ENCODE data around the gene ANKRD13D. TPM values are rescaled to one million over a fixed set of nuclear protein-coding genes. Genes with fewer than 3 reads are reported as not detected.

The ANKRD13D gene
- total and polyA plus RNA-seq, 11 donors, result 7.6 to 43.6 (median 12.8) TPM

DNA sequence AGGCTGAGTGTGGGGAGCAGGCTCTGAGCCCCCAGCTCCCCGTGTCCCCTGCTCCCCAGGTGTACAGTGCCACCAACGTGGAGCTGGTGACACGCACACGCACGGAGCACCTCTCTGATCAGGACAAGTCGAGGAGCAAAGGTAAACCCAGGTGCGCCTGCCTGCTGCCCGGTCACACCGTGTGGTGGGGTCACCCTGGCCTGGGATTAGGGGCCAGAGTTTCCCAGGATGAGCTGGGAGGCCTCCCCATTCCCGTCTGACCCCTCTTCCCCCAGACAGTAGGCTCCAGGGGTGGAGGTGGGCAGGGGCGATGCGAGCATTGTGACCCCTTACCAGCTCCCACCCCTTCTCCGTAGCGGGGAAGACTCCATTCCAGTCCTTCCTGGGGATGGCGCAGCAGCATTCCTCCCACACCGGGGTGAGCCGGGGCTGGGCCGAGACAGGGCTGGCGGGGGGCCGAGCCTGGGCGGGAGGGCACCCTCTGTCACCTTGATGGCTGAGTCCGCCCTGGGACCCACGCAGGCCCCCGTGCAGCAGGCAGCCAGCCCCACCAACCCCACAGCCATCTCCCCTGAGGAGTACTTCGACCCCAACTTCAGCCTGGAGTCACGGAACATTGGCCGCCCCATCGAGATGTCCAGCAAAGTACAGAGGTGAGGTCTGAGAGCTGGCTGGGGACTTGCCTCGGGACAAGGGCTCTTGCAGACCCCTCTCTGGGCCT lies 10.5 kb downstream of the ANKRD13D start:
- Histone ChIP-seq H3K4me3 (no peak overlapping the region), H3K27me3 (no peaks in the 10 kb centered on the region), H3K9me3 (peaks cover 0 to 11% (median 7%) of the 10 kb centered on the region in 12 donors), H3K27ac (no peak overlapping the region), H3K4me1 (peaks cover 8 to 31% (median 23%) of the 10 kb centered on the region in 12 donors), H3K36me3 (peaks cover 0 to 74% (median 43%) of the 10 kb centered on the region in 9 donors)
- 95 to 97% (median 96%) methylated on average over 16 to 29 of the region's 29 CpGs for WGBS, 4 donors
- no peak for ATAC-seq
- intact Hi-C loops (cut with DNase I), result loop anchor here in 1 of 10 donors (5.0 kb wide), 1 partner anchor 32 kb away; the partner anchor contains the start of gene GRK2
- TF ChIP-seq, protein P1, sequence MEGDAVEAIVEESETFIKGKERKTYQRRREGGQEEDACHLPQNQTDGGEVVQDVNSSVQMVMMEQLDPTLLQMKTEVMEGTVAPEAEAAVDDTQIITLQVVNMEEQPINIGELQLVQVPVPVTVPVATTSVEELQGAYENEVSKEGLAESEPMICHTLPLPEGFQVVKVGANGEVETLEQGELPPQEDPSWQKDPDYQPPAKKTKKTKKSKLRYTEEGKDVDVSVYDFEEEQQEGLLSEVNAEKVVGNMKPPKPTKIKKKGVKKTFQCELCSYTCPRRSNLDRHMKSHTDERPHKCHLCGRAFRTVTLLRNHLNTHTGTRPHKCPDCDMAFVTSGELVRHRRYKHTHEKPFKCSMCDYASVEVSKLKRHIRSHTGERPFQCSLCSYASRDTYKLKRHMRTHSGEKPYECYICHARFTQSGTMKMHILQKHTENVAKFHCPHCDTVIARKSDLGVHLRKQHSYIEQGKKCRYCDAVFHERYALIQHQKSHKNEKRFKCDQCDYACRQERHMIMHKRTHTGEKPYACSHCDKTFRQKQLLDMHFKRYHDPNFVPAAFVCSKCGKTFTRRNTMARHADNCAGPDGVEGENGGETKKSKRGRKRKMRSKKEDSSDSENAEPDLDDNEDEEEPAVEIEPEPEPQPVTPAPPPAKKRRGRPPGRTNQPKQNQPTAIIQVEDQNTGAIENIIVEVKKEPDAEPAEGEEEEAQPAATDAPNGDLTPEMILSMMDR (IDR thresholded peaks at IDR 0.05), result no peak
- TF ChIP-seq POLR2A (IDR thresholded peaks at IDR 0.05), result no peak
- peak in 2 of 5 donors; percentile 19 to 20 for DNase-seq

DNA sequence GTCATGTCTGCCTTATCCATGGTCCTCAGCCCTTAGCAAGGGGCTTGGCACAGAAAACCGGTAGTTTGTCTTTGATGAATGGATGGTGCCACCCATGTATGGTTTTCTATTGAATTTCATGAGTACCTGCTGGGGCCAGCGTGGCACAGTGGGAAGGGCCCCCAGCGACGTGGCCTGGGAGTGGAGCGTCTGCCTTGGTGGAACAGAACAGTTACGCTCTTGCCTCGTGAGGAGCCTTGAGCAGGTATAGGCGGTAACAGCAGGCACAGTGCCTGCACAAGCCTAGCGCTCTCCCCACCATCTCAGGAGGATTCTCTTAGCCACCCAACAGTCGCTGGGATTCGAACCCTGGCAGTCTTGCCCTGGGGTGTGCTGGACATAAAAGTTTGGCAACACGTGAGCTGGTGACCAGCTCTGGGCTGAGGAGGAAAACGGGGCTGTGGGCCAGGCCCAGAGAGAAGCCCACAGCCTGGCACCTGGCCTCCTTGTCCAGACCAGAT lies 11.2 kb downstream of the ANKRD13D start:
- H3K4me3 ChIP-seq, result no peak overlapping the region
- DNase-seq (peak in 1 of 5 donors; percentile 14), ATAC-seq (no peak)
- peaks cover 8 to 35% (median 24%) of the 10 kb centered on the region in 12 donors for H3K4me1 ChIP-seq
- H3K27ac ChIP-seq, result no peak overlapping the region
- WGBS, 4 donors, result 95 to 96% (median 95%) methylated on average over 9 to 13 of the region's 13 CpGs
- peaks cover 0 to 10% (median 7%) of the 10 kb centered on the region in 12 donors for H3K9me3 ChIP-seq
- no peaks in the 10 kb centered on the region for H3K27me3 ChIP-seq
- H3K36me3 ChIP-seq, result peaks cover 0 to 67% (median 41%) of the 10 kb centered on the region in 9 donors
- TF ChIP-seq POLR2A (IDR thresholded peaks at IDR 0.05), result no peak
- TF ChIP-seq, protein P1 (IDR thresholded peaks at IDR 0.05), result no peak
- intact Hi-C loops (cut with DNase I), result loop anchor here in 1 of 10 donors (5.0 kb wide), 1 partner anchor 33 kb away; the partner anchor contains the start of gene GRK2

DNA sequence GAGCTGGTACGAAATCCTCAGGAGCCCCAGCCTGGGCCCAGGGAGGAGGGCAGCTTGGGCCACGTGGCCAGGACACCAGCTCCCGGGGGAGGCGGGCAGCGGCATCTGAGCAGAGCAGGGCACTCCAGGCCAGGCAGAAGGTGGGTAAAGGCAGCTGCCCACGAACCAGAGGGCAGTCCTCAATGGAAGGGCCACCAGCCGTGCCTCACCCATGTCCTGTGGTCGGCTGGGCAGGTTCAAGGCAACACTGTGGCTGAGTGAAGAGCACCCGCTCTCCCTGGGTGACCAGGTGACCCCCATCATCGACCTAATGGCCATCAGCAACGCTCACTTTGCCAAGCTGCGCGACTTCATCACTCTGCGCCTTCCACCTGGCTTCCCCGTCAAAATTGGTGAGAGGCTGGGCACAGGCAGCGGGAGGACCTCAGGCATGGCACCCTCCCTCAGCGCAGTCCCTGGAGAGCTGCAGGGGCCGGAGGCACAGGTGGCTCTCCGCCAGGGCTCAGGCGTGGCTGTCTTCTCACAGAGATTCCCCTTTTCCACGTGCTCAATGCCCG lies 11.7 kb downstream of the ANKRD13D start:
- ATAC-seq, result no peak
- TF ChIP-seq, protein P1 (IDR thresholded peaks at IDR 0.05), result no peak
- no peak for TF ChIP-seq POLR2A (IDR thresholded peaks at IDR 0.05)
- Histone ChIP-seq H3K27me3 (no peaks in the 10 kb centered on the region), H3K27ac (no peak overlapping the region), H3K9me3 (peaks cover 0 to 5% (median 2%) of the 10 kb centered on the region in 12 donors), H3K4me1 (peaks cover 8 to 35% (median 24%) of the 10 kb centered on the region in 12 donors), H3K4me3 (no peak overlapping the region), H3K36me3 (peaks cover 0 to 62% (median 41%) of the 10 kb centered on the region in 9 donors)
- 90 to 95% (median 94%) methylated on average over 20 to 22 of the region's 22 CpGs for WGBS, 4 donors
- DNase-seq, result peak in 2 of 5 donors; percentile 19 to 20
- intact Hi-C loops (cut with DNase I), result loop anchor here in 1 of 10 donors (5.0 kb wide), 1 partner anchor 34 kb away; the partner anchor contains the start of gene GRK2

All from heart left ventricle (tissue), 16 donors.